Upper lobe of left lung (tissue), 4 donors: ENCODE results near the gene MACROD2.

Experiments
- EP300 ChIP-seq, 4 donors: sonication (generic); formaldehyde crosslinking; IDR thresholded peaks; one replicate each; pipeline ENCODE4 v1.5.1; 2017; ENCODE audit warnings: antibody characterized with exemption in 4 of 4, control low read depth in 2 of 4
- POLR2A ChIP-seq, 4 donors: fragments of 450-650 bp; IDR thresholded peaks; one replicate each; pipeline ENCODE4 v1.5.1; 2016 to 2017; ENCODE audit warnings: antibody characterized with exemption in 4 of 4, mild to moderate bottlenecking in 2 of 4
- POLR2AphosphoS5 ChIP-seq, 2 donors: sonication (generic); formaldehyde crosslinking; IDR thresholded peaks; one replicate each; pipeline ENCODE4 v1.5.1; 2017; ENCODE audit warnings: antibody characterized with exemption in 2 of 2
- TF ChIP-seq, protein P1 (sequence below), 6 experiments: fragments of 450-650 bp in 4 of 6; fragments of 200-600 bp in 2 of 6; sonication (generic) in 2 of 6; IDR thresholded peaks; one replicate each; pipeline ENCODE4 v1.5.1; 2016 to 2019; ENCODE audit warnings: antibody characterized with exemption in 6 of 6

DNA sequence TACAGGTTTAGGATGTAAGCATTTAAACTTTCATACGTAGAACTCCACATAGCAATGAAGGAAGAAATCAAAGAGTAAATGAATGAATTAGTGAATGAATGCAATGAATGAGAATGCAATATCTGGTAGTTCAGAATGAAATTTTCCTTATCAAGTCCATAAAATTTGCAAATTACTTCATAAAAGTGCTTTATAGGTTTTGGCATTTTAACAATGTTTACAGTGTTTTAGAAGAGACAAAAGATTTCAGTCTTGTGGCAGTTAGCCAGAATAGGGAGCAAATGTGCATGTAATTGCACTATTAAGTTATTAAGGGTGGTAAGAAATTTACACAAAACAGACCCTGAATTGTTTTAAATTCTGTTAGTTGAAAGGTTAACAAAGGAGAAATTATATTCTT lies 1081.5 kb downstream of the MACROD2 start:
- TF ChIP-seq, protein P1, sequence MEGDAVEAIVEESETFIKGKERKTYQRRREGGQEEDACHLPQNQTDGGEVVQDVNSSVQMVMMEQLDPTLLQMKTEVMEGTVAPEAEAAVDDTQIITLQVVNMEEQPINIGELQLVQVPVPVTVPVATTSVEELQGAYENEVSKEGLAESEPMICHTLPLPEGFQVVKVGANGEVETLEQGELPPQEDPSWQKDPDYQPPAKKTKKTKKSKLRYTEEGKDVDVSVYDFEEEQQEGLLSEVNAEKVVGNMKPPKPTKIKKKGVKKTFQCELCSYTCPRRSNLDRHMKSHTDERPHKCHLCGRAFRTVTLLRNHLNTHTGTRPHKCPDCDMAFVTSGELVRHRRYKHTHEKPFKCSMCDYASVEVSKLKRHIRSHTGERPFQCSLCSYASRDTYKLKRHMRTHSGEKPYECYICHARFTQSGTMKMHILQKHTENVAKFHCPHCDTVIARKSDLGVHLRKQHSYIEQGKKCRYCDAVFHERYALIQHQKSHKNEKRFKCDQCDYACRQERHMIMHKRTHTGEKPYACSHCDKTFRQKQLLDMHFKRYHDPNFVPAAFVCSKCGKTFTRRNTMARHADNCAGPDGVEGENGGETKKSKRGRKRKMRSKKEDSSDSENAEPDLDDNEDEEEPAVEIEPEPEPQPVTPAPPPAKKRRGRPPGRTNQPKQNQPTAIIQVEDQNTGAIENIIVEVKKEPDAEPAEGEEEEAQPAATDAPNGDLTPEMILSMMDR (IDR thresholded peaks at IDR 0.05) = no peak
- TF ChIP-seq POLR2AphosphoS5 (IDR thresholded peaks at IDR 0.05) (no peak), POLR2A (IDR thresholded peaks at IDR 0.05) (no peak), EP300 (IDR thresholded peaks at IDR 0.05) (no peak)
